ENCODE measurements around the gene GALR3. TPM values are rescaled to one million over a fixed set of nuclear protein-coding genes. Genes with fewer than 3 reads are reported as not detected.

Gene GALR3
- total RNA-seq, 2 donors from 2014 or later, result 0.85 TPM; not detected in 1

- no peaks in the 10 kb centered on the region for H3K27me3 ChIP-seq (replicated peaks; ENCODE audit: insufficient read depth)
- H3K4me3 ChIP-seq, result no peak overlapping the region
- 22% methylated on average over 2 of the region's 2 CpGs for WGBS
- H3K27ac ChIP-seq, result peak overlapping the region; percentile 58 to 67
- TF ChIP-seq CTCF (IDR thresholded peaks at IDR 0.05) (no peak), POLR2A (IDR thresholded peaks at IDR 0.05) (no peak), POLR2AphosphoS5 (IDR thresholded peaks at IDR 0.05) (peak; percentile 70)
- H3K9me3 ChIP-seq, result no peaks in the 10 kb centered on the region
- H3K36me3 ChIP-seq, result peaks cover 2 to 6% of the 10 kb centered on the region in 2 donors
- peaks cover 6% of the 10 kb centered on the region for H3K4me1 ChIP-seq (replicated peaks)
- DNase-seq (ENCODE audit: low spot score), result peak; percentile 31
- intact Hi-C loops (cut with DNase I), result no loop called here
Measured at GRCh38 chr22:37854946-37855345, 31.8 kb downstream of the GALR3 start.

- H3K4me1 ChIP-seq (replicated peaks), result peaks cover under 1% of the 10 kb centered on the region
- no peak for TF ChIP-seq POLR2A (IDR thresholded peaks at IDR 0.05)
- TF ChIP-seq POLR2AphosphoS5 (IDR thresholded peaks at IDR 0.05), result no peak
- no peak for TF ChIP-seq CTCF (IDR thresholded peaks at IDR 0.05)
- WGBS, result 96% methylated on average over 2 of the region's 2 CpGs
- H3K27me3 ChIP-seq (replicated peaks; ENCODE audit: insufficient read depth), result no peaks in the 10 kb centered on the region
- H3K4me3 ChIP-seq, result no peak overlapping the region
- peak overlapping the region; percentile 58 to 67 for H3K27ac ChIP-seq
- H3K36me3 ChIP-seq, result peaks cover 2 to 6% of the 10 kb centered on the region in 2 donors
- DNase-seq (ENCODE audit: low spot score), result no peak
- no peaks in the 10 kb centered on the region for H3K9me3 ChIP-seq
- intact Hi-C loops (cut with DNase I), result no loop called here
Measured at GRCh38 chr22:37855462-37855861, 32.3 kb downstream of the GALR3 start.

GRCh38 chr22:37860796-37861421 lies 37.7 kb downstream of the GALR3 start:
- H3K36me3 ChIP-seq, result peaks cover 0 to 6% of the 10 kb centered on the region in 2 donors
- intact Hi-C loops (cut with DNase I), result no loop called here
- H3K27ac ChIP-seq, result no peak overlapping the region
- WGBS, result 66% methylated on average over 7 of the region's 7 CpGs
- H3K4me1 ChIP-seq (replicated peaks), result no peaks in the 10 kb centered on the region
- no peak for DNase-seq (ENCODE audit: low spot score)
- H3K9me3 ChIP-seq, result no peaks in the 10 kb centered on the region
- no peak overlapping the region for H3K4me3 ChIP-seq
- TF ChIP-seq CTCF (IDR thresholded peaks at IDR 0.05) (no peak), POLR2AphosphoS5 (IDR thresholded peaks at IDR 0.05) (no peak), POLR2A (IDR thresholded peaks at IDR 0.05) (no peak)
- H3K27me3 ChIP-seq (replicated peaks; ENCODE audit: insufficient read depth), result no peaks in the 10 kb centered on the region

- TF ChIP-seq POLR2AphosphoS5 (IDR thresholded peaks at IDR 0.05), result no peak
- no peak for TF ChIP-seq POLR2A (IDR thresholded peaks at IDR 0.05)
- TF ChIP-seq CTCF (IDR thresholded peaks at IDR 0.05), result no peak
- Histone ChIP-seq H3K4me3 (no peak overlapping the region), H3K27ac (no peak overlapping the region), H3K4me1 (replicated peaks) (no peaks in the 10 kb centered on the region), H3K27me3 (replicated peaks; ENCODE audit: insufficient read depth) (no peaks in the 10 kb centered on the region), H3K36me3 (no peaks in the 10 kb centered on the region), H3K9me3 (no peaks in the 10 kb centered on the region)
- 71% methylated on average over 7 of the region's 7 CpGs for WGBS
- DNase-seq (ENCODE audit: low spot score), result no peak
- intact Hi-C loops (cut with DNase I), result loop anchor here (1.0 kb wide), 1 partner anchor 45 kb away; no protein-coding TSS in a partner anchor
Measured at GRCh38 chr22:37862570-37863325, 39.6 kb downstream of the GALR3 start.
